Inferior parietal cortex (tissue), 1 donor: ENCODE results near the gene LINGO3.

Experiments
- DNase-seq: peaks from one replicate; pipeline ENCODE4 v3.0.0-alpha.2; 2016; ENCODE audit errors: extremely low spot score

LINGO3 gene

DNA sequence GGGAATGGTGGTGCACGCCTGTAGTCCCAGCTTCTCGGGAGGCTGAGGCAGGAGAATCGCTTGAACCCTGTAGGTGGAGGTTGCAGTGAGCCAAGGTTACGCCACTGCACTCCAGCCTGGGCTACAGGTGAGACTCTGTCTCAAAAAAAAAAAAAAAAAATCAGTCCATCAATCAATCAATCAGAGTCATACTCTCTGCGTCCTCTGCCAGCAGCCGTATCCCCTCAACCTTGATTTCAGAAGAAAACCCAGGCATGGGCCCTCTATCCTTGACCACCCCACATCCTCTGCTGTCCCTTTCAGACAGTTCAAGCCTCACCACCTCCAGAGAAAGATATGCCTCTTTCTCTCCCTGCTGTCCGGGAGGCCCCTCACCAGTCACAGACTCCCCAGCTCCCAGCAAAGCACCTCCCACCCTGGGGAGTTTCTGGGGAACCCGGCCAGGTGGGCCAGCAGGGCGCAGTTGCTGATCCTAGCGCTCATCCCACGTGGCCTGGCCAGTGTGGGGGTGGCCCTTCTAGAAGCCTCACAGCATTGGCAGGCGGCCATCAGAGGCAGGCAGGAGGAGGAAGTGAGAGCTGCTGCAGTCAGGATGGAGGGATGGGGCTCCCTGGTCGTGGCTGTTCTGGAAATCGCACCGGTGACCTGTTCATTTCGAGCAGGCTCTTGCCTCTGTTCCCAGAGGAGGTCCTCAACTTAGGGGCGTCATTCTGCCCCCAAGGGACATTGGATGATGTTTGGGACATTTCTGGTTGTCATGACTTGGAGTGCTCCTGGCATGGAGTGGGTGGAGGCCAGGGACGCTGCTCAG lies 41.6 kb downstream of the LINGO3 start:
- peak; percentile 69 for DNase-seq

DNA sequence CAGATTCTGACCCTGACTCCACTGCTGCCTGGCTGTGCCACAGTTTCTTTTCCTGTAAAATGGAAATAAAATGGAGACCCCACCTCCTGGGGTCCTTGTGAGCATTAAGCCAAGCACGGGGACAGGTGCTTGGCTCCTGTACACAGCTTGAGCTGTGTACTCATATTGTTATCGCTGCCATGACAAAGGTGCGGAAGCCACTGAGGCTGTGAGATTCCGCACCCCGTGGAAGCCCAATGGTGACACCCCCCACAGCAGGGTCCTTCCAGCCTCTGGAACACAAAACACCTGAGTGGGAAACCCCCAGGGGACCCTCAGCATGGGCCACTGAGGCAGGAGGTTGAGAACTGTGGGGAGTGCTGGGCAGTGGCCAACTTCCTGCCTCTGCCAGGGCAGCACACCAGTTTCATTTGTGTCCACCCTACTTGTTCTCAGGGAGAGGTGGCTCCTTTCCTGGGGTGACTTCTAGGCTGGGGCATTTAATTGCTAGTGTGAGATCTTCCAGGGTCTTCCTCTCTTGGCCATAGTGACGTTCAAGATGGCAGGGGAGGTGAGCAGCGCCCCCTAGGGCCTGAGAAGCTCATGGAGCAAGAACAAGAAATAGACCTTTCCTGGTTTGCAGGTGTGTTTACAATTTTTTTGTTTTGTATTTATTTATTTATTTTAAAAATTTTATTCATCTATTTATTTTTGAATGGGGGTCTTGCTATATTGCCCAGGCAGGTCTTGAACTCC lies 46.3 kb downstream of the LINGO3 start:
- DNase-seq: no peak

DNA sequence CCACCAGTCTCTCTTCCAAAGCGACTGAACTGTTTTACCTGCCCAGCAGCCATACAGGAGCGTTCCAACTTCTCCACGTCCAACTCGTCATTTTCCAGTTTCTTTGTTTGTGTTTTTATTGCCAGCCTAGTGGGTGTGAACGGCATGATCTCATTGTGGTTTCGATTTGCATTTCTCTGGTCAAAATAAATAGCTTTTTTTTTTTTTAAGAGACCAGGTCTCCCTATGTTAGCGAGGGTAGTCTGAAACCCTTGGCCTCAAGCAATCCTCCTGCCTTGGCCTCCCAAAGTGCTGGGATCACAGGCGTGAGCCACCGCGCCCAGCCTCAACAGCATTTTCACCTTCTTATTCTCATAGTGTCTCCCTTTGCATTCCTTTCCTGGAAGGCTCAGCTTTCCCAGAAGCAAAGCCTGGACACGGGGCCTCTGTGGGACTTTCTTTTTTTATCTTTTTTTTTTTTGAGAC lies 47.6 kb downstream of the LINGO3 start:
- DNase-seq: no peak

DNA sequence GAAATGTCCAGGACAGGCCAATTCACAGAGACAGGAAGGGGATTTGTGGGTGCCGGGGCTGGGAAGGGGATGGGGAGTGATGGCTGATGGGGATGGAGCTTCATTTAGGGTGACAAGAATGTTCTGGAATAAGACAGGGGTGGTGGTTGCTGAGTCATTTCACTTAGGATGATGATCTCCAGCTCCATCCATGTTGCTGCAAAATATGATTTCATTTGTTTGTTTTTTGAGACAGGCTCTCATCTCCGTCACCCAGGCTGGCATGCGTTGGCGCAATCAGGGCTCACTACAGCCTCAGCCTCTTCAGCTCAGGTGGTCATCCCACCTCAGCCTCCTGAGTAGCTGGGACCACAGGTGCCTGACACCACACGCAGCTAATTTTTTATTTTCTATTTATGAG lies 48.6 kb downstream of the LINGO3 start:
- no peak for DNase-seq
